Measurements from ENCODE around the gene SUPT4H1. TPM values are rescaled to one million over a fixed set of nuclear protein-coding genes. Genes with fewer than 3 reads are reported as not detected.
A peak's percentile ranks its signal among the peaks of the same experiment; 100 is the strongest.

Gene SUPT4H1
- polyA plus RNA-seq, 2 donors: 39.9 to 80.8 TPM

GRCh38 chr17:58327363-58328194 is 24.4 kb downstream of the SUPT4H1 start:
- H3K9me3 ChIP-seq (ENCODE audit: control insufficient read depth in 2 of 2, insufficient read depth in 1 of 2, low read depth in 1 of 2, low read length in 1 of 2): no peaks in the 10 kb centered on the region
- no peaks in the 10 kb centered on the region for H3K36me3 ChIP-seq (ENCODE audit: control insufficient read depth in 2 of 2, insufficient read depth in 2 of 2, low read length in 1 of 2)
- 69 to 75% methylated on average over 19 of the region's 19 CpGs for WGBS, 2 donors
- no peaks in the 10 kb centered on the region for H3K27me3 ChIP-seq (ENCODE audit: control insufficient read depth in 1 of 2, insufficient read depth in 2 of 2, low read length in 2 of 2)
- no peak overlapping the region for H3K4me3 ChIP-seq (ENCODE audit: low read depth in 1 of 2, low read length in 2 of 2)
- peaks cover 0 to 11% of the 10 kb centered on the region in 2 donors for H3K4me1 ChIP-seq (ENCODE audit: control insufficient read depth in 2 of 2, insufficient read depth in 2 of 2, low read length in 1 of 2)
- H3K27ac ChIP-seq (ENCODE audit: low read depth in 2 of 2, low read length in 1 of 2): no peak overlapping the region

- no peaks in the 10 kb centered on the region for H3K36me3 ChIP-seq (ENCODE audit: control insufficient read depth in 2 of 2, insufficient read depth in 2 of 2, low read length in 1 of 2)
- no peak overlapping the region for H3K27ac ChIP-seq (ENCODE audit: low read depth in 2 of 2, low read length in 1 of 2)
- WGBS, 2 donors: 87 to 91% methylated on average over 9 of the region's 9 CpGs
- H3K27me3 ChIP-seq (ENCODE audit: control insufficient read depth in 1 of 2, insufficient read depth in 2 of 2, low read length in 2 of 2): no peaks in the 10 kb centered on the region
- no peak overlapping the region for H3K4me3 ChIP-seq (ENCODE audit: low read depth in 1 of 2, low read length in 2 of 2)
- peaks cover 0 to 11% of the 10 kb centered on the region in 2 donors for H3K4me1 ChIP-seq (ENCODE audit: control insufficient read depth in 2 of 2, insufficient read depth in 2 of 2, low read length in 1 of 2)
- no peaks in the 10 kb centered on the region for H3K9me3 ChIP-seq (ENCODE audit: control insufficient read depth in 2 of 2, insufficient read depth in 1 of 2, low read depth in 1 of 2, low read length in 1 of 2)
These were observed 25.2 kb downstream of the SUPT4H1 start for GRCh38 chr17:58326609-58327362.

GRCh38 chr17:58325976-58326468 is 26.0 kb downstream of the SUPT4H1 start:
- peaks cover 0 to 11% of the 10 kb centered on the region in 2 donors for H3K4me1 ChIP-seq (ENCODE audit: control insufficient read depth in 2 of 2, insufficient read depth in 2 of 2, low read length in 1 of 2)
- no peak overlapping the region for H3K27ac ChIP-seq (ENCODE audit: low read depth in 2 of 2, low read length in 1 of 2)
- H3K9me3 ChIP-seq (ENCODE audit: control insufficient read depth in 2 of 2, insufficient read depth in 1 of 2, low read depth in 1 of 2, low read length in 1 of 2): no peaks in the 10 kb centered on the region
- H3K36me3 ChIP-seq (ENCODE audit: control insufficient read depth in 2 of 2, insufficient read depth in 2 of 2, low read length in 1 of 2): no peaks in the 10 kb centered on the region
- no peaks in the 10 kb centered on the region for H3K27me3 ChIP-seq (ENCODE audit: control insufficient read depth in 1 of 2, insufficient read depth in 2 of 2, low read length in 2 of 2)
- H3K4me3 ChIP-seq (ENCODE audit: low read depth in 1 of 2, low read length in 2 of 2): no peak overlapping the region
- WGBS, 2 donors: 84 to 85% methylated on average over 10 to 11 of the region's 11 CpGs

- WGBS, 2 donors: 76 to 78% methylated on average over 11 of the region's 11 CpGs
- Histone ChIP-seq H3K4me1 (ENCODE audit: control insufficient read depth in 2 of 2, insufficient read depth in 2 of 2, low read length in 1 of 2) (peaks cover 0 to 11% of the 10 kb centered on the region in 2 donors), H3K9me3 (ENCODE audit: control insufficient read depth in 2 of 2, insufficient read depth in 1 of 2, low read depth in 1 of 2, low read length in 1 of 2) (no peaks in the 10 kb centered on the region), H3K36me3 (ENCODE audit: control insufficient read depth in 2 of 2, insufficient read depth in 2 of 2, low read length in 1 of 2) (peaks cover 0 to 3% of the 10 kb centered on the region in 2 donors), H3K27me3 (ENCODE audit: control insufficient read depth in 1 of 2, insufficient read depth in 2 of 2, low read length in 2 of 2) (no peaks in the 10 kb centered on the region), H3K4me3 (ENCODE audit: low read depth in 1 of 2, low read length in 2 of 2) (peak overlapping the region; percentile 49 to 59), H3K27ac (ENCODE audit: low read depth in 2 of 2, low read length in 1 of 2) (no peak overlapping the region)
These were observed 26.7 kb downstream of the SUPT4H1 start for GRCh38 chr17:58325289-58325726.

GRCh38 chr17:58324409-58325288 is 27.4 kb downstream of the SUPT4H1 start:
- H3K4me1 ChIP-seq (ENCODE audit: control insufficient read depth in 2 of 2, insufficient read depth in 2 of 2, low read length in 1 of 2): peaks cover 0 to 11% of the 10 kb centered on the region in 2 donors
- no peaks in the 10 kb centered on the region for H3K9me3 ChIP-seq (ENCODE audit: control insufficient read depth in 2 of 2, insufficient read depth in 1 of 2, low read depth in 1 of 2, low read length in 1 of 2)
- H3K27ac ChIP-seq (ENCODE audit: low read depth in 2 of 2, low read length in 1 of 2): no peak overlapping the region
- H3K36me3 ChIP-seq (ENCODE audit: control insufficient read depth in 2 of 2, insufficient read depth in 2 of 2, low read length in 1 of 2): peaks cover 0 to 3% of the 10 kb centered on the region in 2 donors
- peak overlapping the region; percentile 49 to 59 for H3K4me3 ChIP-seq (ENCODE audit: low read depth in 1 of 2, low read length in 2 of 2)
- 11 to 17% methylated on average over 63 to 66 of the region's 66 CpGs for WGBS, 2 donors
- no peaks in the 10 kb centered on the region for H3K27me3 ChIP-seq (ENCODE audit: control insufficient read depth in 1 of 2, insufficient read depth in 2 of 2, low read length in 2 of 2)

GRCh38 chr17:58324056-58324408 is 28.0 kb downstream of the SUPT4H1 start:
- H3K4me1 ChIP-seq (ENCODE audit: control insufficient read depth in 2 of 2, insufficient read depth in 2 of 2, low read length in 1 of 2): peaks cover 0 to 11% of the 10 kb centered on the region in 2 donors
- H3K36me3 ChIP-seq (ENCODE audit: control insufficient read depth in 2 of 2, insufficient read depth in 2 of 2, low read length in 1 of 2): peaks cover 0 to 3% of the 10 kb centered on the region in 2 donors
- 15 to 30% methylated on average over 13 of the region's 13 CpGs for WGBS, 2 donors
- H3K4me3 ChIP-seq (ENCODE audit: low read depth in 1 of 2, low read length in 2 of 2): peak overlapping the region; percentile 49 to 59
- H3K27me3 ChIP-seq (ENCODE audit: control insufficient read depth in 1 of 2, insufficient read depth in 2 of 2, low read length in 2 of 2): no peaks in the 10 kb centered on the region
- no peaks in the 10 kb centered on the region for H3K9me3 ChIP-seq (ENCODE audit: control insufficient read depth in 2 of 2, insufficient read depth in 1 of 2, low read depth in 1 of 2, low read length in 1 of 2)
- H3K27ac ChIP-seq (ENCODE audit: low read depth in 2 of 2, low read length in 1 of 2): no peak overlapping the region

- no peaks in the 10 kb centered on the region for H3K9me3 ChIP-seq (ENCODE audit: control insufficient read depth in 2 of 2, insufficient read depth in 1 of 2, low read depth in 1 of 2, low read length in 1 of 2)
- H3K27me3 ChIP-seq (ENCODE audit: control insufficient read depth in 1 of 2, insufficient read depth in 2 of 2, low read length in 2 of 2): no peaks in the 10 kb centered on the region
- peaks cover 0 to 3% of the 10 kb centered on the region in 2 donors for H3K36me3 ChIP-seq (ENCODE audit: control insufficient read depth in 2 of 2, insufficient read depth in 2 of 2, low read length in 1 of 2)
- peak overlapping the region; percentile 49 to 59 for H3K4me3 ChIP-seq (ENCODE audit: low read depth in 1 of 2, low read length in 2 of 2)
- H3K4me1 ChIP-seq (ENCODE audit: control insufficient read depth in 2 of 2, insufficient read depth in 2 of 2, low read length in 1 of 2): peaks cover 0 to 11% of the 10 kb centered on the region in 2 donors
- 56 to 57% methylated on average over 8 of the region's 8 CpGs for WGBS, 2 donors
- no peak overlapping the region for H3K27ac ChIP-seq (ENCODE audit: low read depth in 2 of 2, low read length in 1 of 2)
These were observed 28.5 kb downstream of the SUPT4H1 start for GRCh38 chr17:58323366-58324055.

GRCh38 chr17:58322581-58323185 is 29.3 kb downstream of the SUPT4H1 start:
- WGBS, 2 donors: 95 to 96% methylated on average over 9 of the region's 9 CpGs
- no peak overlapping the region for H3K27ac ChIP-seq (ENCODE audit: low read depth in 2 of 2, low read length in 1 of 2)
- H3K4me3 ChIP-seq (ENCODE audit: low read depth in 1 of 2, low read length in 2 of 2): no peak overlapping the region
- peaks cover 0 to 3% of the 10 kb centered on the region in 2 donors for H3K36me3 ChIP-seq (ENCODE audit: control insufficient read depth in 2 of 2, insufficient read depth in 2 of 2, low read length in 1 of 2)
- H3K4me1 ChIP-seq (ENCODE audit: control insufficient read depth in 2 of 2, insufficient read depth in 2 of 2, low read length in 1 of 2): peaks cover 0 to 11% of the 10 kb centered on the region in 2 donors
- no peaks in the 10 kb centered on the region for H3K27me3 ChIP-seq (ENCODE audit: control insufficient read depth in 1 of 2, insufficient read depth in 2 of 2, low read length in 2 of 2)
- no peaks in the 10 kb centered on the region for H3K9me3 ChIP-seq (ENCODE audit: control insufficient read depth in 2 of 2, insufficient read depth in 1 of 2, low read depth in 1 of 2, low read length in 1 of 2)
